MM.1S (cell line): ENCODE results near the gene MARK3.

Experiments used
- DNase-seq: peaks from one replicate; pipeline ENCODE4 v3.0.0-alpha.2; 2015
- H2AFZ ChIP-seq: fragments of 300-600 bp; sonication (generic); 2 replicates; pipeline ENCODE4 v1.6.0; 2016; ENCODE audit warnings: antibody characterized with exemption, low read length
- H3F3A ChIP-seq: fragments of 300-600 bp; sonication (generic); 2 replicates; pipeline ENCODE4 v1.6.1; 2016; ENCODE audit warnings: mild to moderate bottlenecking, antibody characterized with exemption, low read length, moderate library complexity, mixed read lengths; ENCODE audit not compliant: insufficient read depth
- H3K27ac ChIP-seq: fragments of 300-600 bp; sonication (generic); 2 replicates; pipeline ENCODE4 v1.5.1; 2016; ENCODE audit warnings: mild to moderate bottlenecking, low read length
- H3K27me3 ChIP-seq: fragments of 300-600 bp; sonication (generic); replicated peaks from 2 replicates; pipeline ENCODE4 v1.6.0; 2016; ENCODE audit warnings: low read length; ENCODE audit not compliant: insufficient read depth
- H3K36me3 ChIP-seq: fragments of 300-600 bp; sonication (generic); replicated peaks from 2 replicates; pipeline ENCODE4 v1.6.1; 2016; ENCODE audit warnings: mild to moderate bottlenecking, low read length, mixed read lengths; ENCODE audit not compliant: insufficient read depth
- H3K4me1 ChIP-seq: fragments of 300-600 bp; sonication (generic); 2 replicates; pipeline ENCODE4 v1.6.1; 2016; ENCODE audit warnings: low read length, mixed read lengths
- H3K4me2 ChIP-seq: fragments of 300-600 bp; sonication (generic); 2 replicates; pipeline ENCODE4 v1.6.0; 2016; ENCODE audit warnings: low read depth, low read length
- H3K4me3 ChIP-seq: fragments of 300-600 bp; sonication (generic); 2 replicates; pipeline ENCODE4 v1.5.1; 2016; ENCODE audit warnings: low read length, mixed read lengths
- H3K79me2 ChIP-seq: fragments of 300-600 bp; sonication (generic); 2 replicates; pipeline ENCODE4 v1.6.1; 2016; ENCODE audit warnings: mixed run types, low read length, mixed read lengths
- H3K9ac ChIP-seq: fragments of 300-600 bp; sonication (generic); 2 replicates; pipeline ENCODE4 v1.6.1; 2016; ENCODE audit warnings: low read length, mixed read lengths
- H3K9me2 ChIP-seq: fragments of 300-600 bp; sonication (generic); replicated peaks from 2 replicates; pipeline ENCODE4 v1.6.1; 2016; ENCODE audit warnings: mild to moderate bottlenecking, low read length, mixed read lengths; ENCODE audit not compliant: insufficient read depth
- H3K9me3 ChIP-seq: fragments of 300-600 bp; sonication (generic); replicated peaks from 2 replicates; pipeline ENCODE4 v1.6.1; 2016; ENCODE audit warnings: mild to moderate bottlenecking, low read length, mixed read lengths; ENCODE audit not compliant: insufficient read depth
- H4K20me1 ChIP-seq: fragments of 300-600 bp; sonication (generic); 2 replicates; pipeline ENCODE4 v1.6.1; 2016; ENCODE audit warnings: mild to moderate bottlenecking, low read length, moderate library complexity, mixed read lengths; ENCODE audit not compliant: insufficient read depth
- EZH2 ChIP-seq: fragments of 300-600 bp; sonication (generic); optimal IDR thresholded peaks from 2 replicates; pipeline ENCODE3; 2017; ENCODE audit warnings: low read depth, mild to moderate bottlenecking, antibody characterized with exemption, low read length, mixed read lengths
- EZH2phosphoT487 ChIP-seq: fragments of 300-600 bp; sonication (generic); IDR thresholded peaks from 2 replicates; pipeline ENCODE4 v1.6.1; 2018; ENCODE audit warnings: antibody characterized with exemption, low read length
- TF ChIP-seq, protein P1 (sequence below): fragments of 300-600 bp; sonication (generic); IDR thresholded peaks from 2 replicates; pipeline ENCODE4 v1.5.1; 2016; ENCODE audit warnings: antibody characterized with exemption, low read length, mixed read lengths

Gene MARK3

DNA sequence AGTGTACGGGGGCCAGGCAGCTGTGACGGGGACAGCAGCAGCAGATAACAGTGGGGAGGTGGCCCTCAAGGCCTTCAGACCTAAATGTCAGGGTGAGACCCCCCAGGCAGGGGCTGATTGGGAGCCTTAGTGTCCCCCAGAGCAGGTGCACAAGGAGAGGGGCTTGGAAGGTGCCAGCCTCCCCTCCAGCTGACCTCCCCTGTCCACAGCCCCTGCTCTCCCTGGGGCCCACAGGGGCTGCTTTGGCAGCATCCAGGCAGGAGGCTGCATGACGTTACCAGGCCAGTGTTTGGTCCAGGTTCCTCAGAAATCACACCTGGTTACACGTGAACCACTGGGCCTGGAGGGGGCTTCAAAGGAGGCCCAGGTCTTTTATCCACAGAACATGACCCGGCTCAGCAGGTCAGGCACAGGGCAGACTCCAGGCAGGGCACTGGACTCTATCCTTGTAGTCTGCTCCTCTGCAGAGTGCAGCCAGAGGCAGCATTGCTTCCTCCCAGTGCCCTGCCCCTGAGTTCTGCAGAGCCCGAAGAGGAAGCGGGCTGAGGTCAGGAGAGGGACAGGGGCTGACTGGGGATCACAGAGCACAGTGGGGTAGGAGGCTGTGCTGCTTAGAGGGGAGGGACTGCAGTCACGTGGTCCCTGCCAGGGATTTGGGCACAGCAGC is 141.2 kb downstream of the MARK3 start:
- H3K27ac ChIP-seq: no peak overlapping the region
- no peak for DNase-seq
- H3K4me2 ChIP-seq: no peak overlapping the region

DNA sequence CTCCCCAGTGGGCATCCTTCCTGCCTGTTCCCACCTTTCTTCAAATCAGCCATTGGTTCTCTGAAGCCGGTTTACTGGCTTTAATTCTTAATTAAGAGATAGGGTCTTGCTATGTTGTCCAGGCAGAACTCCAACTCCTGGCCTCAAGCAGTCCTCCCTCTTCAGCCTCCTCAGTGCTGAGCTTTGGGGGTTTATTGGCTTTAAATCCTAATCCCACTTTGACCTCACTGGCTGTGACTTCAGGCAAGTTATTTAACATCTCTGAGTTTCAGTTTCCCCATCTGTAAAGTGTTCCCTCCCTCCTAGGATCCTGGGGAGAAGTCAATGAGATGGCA is 141.7 kb downstream of the MARK3 start:
- Histone ChIP-seq H3F3A (no peaks in the 10 kb centered on the region), H3K9ac (no peak overlapping the region), H3K4me3 (no peak overlapping the region), H3K9me3 (no peaks in the 10 kb centered on the region), H3K27ac (no peak overlapping the region), H3K4me2 (no peak overlapping the region), H3K79me2 (peaks cover 31% of the 10 kb centered on the region), H3K9me2 (no peaks in the 10 kb centered on the region), H4K20me1 (no peaks in the 10 kb centered on the region), H3K4me1 (no peaks in the 10 kb centered on the region), H3K27me3 (no peaks in the 10 kb centered on the region; the same call in 1 of the 2 replicates), H3K36me3 (no peaks in the 10 kb centered on the region), H2AFZ (no peak overlapping the region)
- TF ChIP-seq EZH2phosphoT487: no peak
- TF ChIP-seq, protein P1, sequence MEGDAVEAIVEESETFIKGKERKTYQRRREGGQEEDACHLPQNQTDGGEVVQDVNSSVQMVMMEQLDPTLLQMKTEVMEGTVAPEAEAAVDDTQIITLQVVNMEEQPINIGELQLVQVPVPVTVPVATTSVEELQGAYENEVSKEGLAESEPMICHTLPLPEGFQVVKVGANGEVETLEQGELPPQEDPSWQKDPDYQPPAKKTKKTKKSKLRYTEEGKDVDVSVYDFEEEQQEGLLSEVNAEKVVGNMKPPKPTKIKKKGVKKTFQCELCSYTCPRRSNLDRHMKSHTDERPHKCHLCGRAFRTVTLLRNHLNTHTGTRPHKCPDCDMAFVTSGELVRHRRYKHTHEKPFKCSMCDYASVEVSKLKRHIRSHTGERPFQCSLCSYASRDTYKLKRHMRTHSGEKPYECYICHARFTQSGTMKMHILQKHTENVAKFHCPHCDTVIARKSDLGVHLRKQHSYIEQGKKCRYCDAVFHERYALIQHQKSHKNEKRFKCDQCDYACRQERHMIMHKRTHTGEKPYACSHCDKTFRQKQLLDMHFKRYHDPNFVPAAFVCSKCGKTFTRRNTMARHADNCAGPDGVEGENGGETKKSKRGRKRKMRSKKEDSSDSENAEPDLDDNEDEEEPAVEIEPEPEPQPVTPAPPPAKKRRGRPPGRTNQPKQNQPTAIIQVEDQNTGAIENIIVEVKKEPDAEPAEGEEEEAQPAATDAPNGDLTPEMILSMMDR: no peak
- TF ChIP-seq EZH2: no peak
- DNase-seq: no peak

More for the DNA sequence above, 141.2 kb downstream of the MARK3 start:
- H3F3A ChIP-seq: no peaks in the 10 kb centered on the region
- H2AFZ ChIP-seq: no peak overlapping the region
- H3K4me1 ChIP-seq: no peaks in the 10 kb centered on the region
- H3K27me3 ChIP-seq: no peaks in the 10 kb centered on the region; the same call in 1 of the 2 replicates
- TF ChIP-seq EZH2 (no peak), EZH2phosphoT487 (no peak)
- TF ChIP-seq, protein P1: no peak
- peaks cover 29% of the 10 kb centered on the region for H3K79me2 ChIP-seq
- H3K9me2 ChIP-seq: no peaks in the 10 kb centered on the region
- no peaks in the 10 kb centered on the region for H3K36me3 ChIP-seq
- H3K9me3 ChIP-seq: no peaks in the 10 kb centered on the region
- no peak overlapping the region for H3K9ac ChIP-seq
- no peak overlapping the region for H3K4me3 ChIP-seq
- no peaks in the 10 kb centered on the region for H4K20me1 ChIP-seq

DNA sequence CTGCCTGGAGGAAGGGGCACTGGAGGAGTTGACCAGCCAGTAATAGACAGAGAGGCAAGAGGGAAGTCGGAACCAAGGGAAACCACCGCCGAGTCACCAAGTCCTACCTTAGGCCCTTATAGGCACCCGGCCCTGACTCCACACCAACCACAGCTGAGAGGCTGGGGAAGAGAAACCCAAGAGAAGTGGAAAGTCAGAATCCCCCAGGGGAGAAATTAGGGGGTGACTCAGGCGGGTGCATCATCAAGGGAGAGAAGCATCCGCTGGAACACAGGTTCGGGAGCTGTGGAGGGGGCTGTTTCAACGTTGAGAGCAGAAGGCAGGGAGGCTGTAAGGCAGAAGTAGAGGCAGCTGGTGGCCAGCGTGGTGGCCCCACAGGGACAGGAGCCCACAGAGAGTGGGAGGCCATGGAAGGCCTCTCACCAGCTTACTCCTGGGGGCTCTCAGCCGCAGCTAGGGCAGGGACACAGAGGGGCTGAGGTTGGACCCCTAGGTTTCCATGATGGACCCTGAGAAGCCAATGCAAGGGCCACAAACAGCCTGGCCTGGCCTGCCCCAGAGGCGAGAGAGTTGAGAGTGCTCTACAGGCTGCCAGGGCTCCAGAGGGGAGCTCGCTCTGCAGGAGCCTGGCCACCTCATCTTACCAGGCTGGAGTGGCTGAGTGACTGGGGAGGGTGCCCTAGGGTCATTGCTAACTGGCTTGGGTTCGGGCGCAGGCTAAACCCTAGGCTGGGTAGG is 142.4 kb downstream of the MARK3 start:
- Histone ChIP-seq H3K27me3 (no peaks in the 10 kb centered on the region; the same call in 1 of the 2 replicates), H3K9me3 (no peaks in the 10 kb centered on the region), H3F3A (no peaks in the 10 kb centered on the region), H2AFZ (no peak overlapping the region), H3K9ac (no peak overlapping the region), H3K4me2 (peak overlapping the region; percentile 70; the same call in 1 of the 2 replicates), H3K36me3 (no peaks in the 10 kb centered on the region), H4K20me1 (no peaks in the 10 kb centered on the region), H3K9me2 (no peaks in the 10 kb centered on the region), H3K4me3 (no peak overlapping the region), H3K4me1 (no peaks in the 10 kb centered on the region), H3K79me2 (peaks cover 31% of the 10 kb centered on the region), H3K27ac (no peak overlapping the region)
- DNase-seq: no peak
- TF ChIP-seq, protein P1: no peak
- no peak for TF ChIP-seq EZH2phosphoT487
- TF ChIP-seq EZH2: no peak
